ENCODE data around the gene HPSE2. TPM values are rescaled to one million over a fixed set of nuclear protein-coding genes. Genes with fewer than 3 reads are reported as not detected.

The HPSE2 gene
- total and polyA plus RNA-seq, 7 donors: under 0.01 to 11.8 (median 4.8) TPM

DNA sequence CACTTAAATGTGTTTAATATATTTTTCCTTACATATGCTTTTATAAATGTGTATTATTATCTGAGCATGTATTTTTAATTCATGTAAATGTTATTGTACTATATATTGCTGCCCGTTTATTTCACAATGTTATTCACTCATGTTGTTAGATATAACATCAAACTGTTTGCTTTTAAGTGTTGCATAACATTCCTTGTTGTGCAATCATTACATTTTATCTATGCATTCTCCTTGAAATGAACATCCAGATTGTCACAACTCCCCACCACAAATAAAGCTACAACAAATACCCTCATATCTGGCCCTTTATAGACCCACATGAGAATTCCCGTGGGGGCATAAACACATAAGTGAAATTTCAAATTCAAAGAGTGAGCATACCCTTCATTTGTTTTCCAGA is 264.2 kb downstream of the HPSE2 start:
- Histone ChIP-seq H3K4me3 (no peak overlapping the region), H3K36me3 (no peaks in the 10 kb centered on the region), H3K9me3 (no peaks in the 10 kb centered on the region), H3K27me3 (no peaks in the 10 kb centered on the region), H3K4me1 (no peaks in the 10 kb centered on the region), H3K27ac (no peak overlapping the region)
- 28 to 66% methylated on average over 2 of the region's 2 CpGs for WGBS, 2 donors
- intact Hi-C loops (cut with DNase I): no loop called here
- TF ChIP-seq POLR2A (IDR thresholded peaks at IDR 0.05): no peak
- TF ChIP-seq, protein P1, sequence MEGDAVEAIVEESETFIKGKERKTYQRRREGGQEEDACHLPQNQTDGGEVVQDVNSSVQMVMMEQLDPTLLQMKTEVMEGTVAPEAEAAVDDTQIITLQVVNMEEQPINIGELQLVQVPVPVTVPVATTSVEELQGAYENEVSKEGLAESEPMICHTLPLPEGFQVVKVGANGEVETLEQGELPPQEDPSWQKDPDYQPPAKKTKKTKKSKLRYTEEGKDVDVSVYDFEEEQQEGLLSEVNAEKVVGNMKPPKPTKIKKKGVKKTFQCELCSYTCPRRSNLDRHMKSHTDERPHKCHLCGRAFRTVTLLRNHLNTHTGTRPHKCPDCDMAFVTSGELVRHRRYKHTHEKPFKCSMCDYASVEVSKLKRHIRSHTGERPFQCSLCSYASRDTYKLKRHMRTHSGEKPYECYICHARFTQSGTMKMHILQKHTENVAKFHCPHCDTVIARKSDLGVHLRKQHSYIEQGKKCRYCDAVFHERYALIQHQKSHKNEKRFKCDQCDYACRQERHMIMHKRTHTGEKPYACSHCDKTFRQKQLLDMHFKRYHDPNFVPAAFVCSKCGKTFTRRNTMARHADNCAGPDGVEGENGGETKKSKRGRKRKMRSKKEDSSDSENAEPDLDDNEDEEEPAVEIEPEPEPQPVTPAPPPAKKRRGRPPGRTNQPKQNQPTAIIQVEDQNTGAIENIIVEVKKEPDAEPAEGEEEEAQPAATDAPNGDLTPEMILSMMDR (IDR thresholded peaks at IDR 0.05): no peak
- DNase-seq: no peak

DNA sequence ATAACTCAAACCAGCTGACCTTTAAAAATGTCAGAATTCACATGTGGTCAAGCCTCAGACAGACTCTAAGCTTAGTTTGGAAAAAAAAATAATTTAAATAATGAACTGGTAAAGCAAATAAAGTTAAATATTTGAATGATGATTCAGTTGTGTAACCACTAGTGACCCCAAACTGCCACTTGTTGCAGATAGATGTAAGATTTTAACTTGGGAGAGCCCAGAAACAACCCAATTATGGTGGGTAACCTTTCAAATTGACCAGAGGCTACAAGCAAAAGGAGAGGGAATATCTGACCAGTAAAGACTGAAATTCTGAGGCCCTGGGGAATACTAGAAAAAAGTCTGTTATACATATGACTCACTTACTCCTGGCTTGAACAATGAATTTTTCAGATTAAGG is 268.1 kb downstream of the HPSE2 start:
- Histone ChIP-seq H3K4me3 (no peak overlapping the region), H3K36me3 (no peaks in the 10 kb centered on the region), H3K27ac (peak overlapping the region in 1 of 4 donors; percentile 37), H3K4me1 (no peaks in the 10 kb centered on the region), H3K27me3 (no peaks in the 10 kb centered on the region), H3K9me3 (no peaks in the 10 kb centered on the region)
- intact Hi-C loops (cut with DNase I): no loop called here
- TF ChIP-seq, protein P1 (IDR thresholded peaks at IDR 0.05): no peak
- TF ChIP-seq POLR2AphosphoS5 (IDR thresholded peaks at IDR 0.05) (no peak), EP300 (IDR thresholded peaks at IDR 0.05) (no peak), POLR2A (IDR thresholded peaks at IDR 0.05) (no peak)
- DNase-seq: no peak

DNA sequence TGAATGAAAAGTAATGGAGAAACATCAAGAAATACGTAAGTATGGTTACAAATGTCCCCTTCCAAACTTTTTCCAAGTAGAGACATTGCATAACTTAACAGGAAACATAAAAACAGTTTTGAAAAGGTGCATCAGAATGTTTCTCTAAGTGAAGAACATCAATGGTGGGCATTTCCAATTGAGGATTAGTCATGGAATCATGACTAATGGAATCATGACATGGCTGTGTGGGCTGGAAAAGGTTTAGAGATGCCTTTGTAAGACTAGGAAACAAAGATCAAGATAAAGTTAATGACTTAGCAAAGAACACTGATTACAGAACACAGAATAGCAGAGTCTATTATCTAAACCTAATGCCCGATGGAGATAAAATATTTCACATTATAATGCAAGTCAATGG is 272.0 kb downstream of the HPSE2 start:
- Histone ChIP-seq H3K27me3 (no peaks in the 10 kb centered on the region), H3K36me3 (no peaks in the 10 kb centered on the region), H3K4me3 (no peak overlapping the region), H3K4me1 (peaks cover 0 to 18% (median 12%) of the 10 kb centered on the region in 4 donors), H3K27ac (no peak overlapping the region), H3K9me3 (no peaks in the 10 kb centered on the region)
- TF ChIP-seq POLR2A (IDR thresholded peaks at IDR 0.05) (no peak), EP300 (IDR thresholded peaks at IDR 0.05) (no peak), POLR2AphosphoS5 (IDR thresholded peaks at IDR 0.05) (no peak)
- TF ChIP-seq, protein P1 (IDR thresholded peaks at IDR 0.05): no peak
- intact Hi-C loops (cut with DNase I): no loop called here
- no peak for DNase-seq
- WGBS, 2 donors: 74 to 86% methylated on average over 2 of the region's 2 CpGs

DNA sequence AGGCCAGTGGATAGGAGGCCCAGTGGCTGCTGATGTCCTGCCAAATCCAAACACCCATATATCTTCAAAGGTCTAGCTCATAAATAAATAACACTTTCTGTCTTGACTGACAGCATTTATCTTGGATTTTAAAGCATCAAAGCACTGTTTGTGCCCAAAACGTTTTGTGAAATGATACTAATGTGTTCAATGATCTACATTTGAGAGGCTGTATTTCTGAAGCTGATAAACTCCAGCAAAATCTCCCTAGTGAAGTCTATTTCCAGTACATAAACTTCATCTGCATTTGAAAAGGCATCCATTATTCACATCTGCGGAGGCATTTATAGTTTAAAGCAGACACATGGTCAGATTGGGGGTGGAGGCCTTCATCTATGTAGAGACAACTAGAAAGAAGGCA is 276.3 kb downstream of the HPSE2 start:
- TF ChIP-seq POLR2A (IDR thresholded peaks at IDR 0.05) (no peak), POLR2AphosphoS5 (IDR thresholded peaks at IDR 0.05) (no peak), EP300 (IDR thresholded peaks at IDR 0.05) (no peak)
- TF ChIP-seq, protein P1 (IDR thresholded peaks at IDR 0.05): no peak
- Histone ChIP-seq H3K4me3 (no peak overlapping the region), H3K27me3 (no peaks in the 10 kb centered on the region), H3K9me3 (no peaks in the 10 kb centered on the region), H3K27ac (peak overlapping the region; percentile 4 to 65 (median 23)), H3K4me1 (peaks cover 0 to 42% (median 32%) of the 10 kb centered on the region in 4 donors), H3K36me3 (no peaks in the 10 kb centered on the region)
- intact Hi-C loops (cut with DNase I): no loop called here
- no peak for DNase-seq
- WGBS, 2 donors: 29 to 40% methylated on average over 2 of the region's 2 CpGs

DNA sequence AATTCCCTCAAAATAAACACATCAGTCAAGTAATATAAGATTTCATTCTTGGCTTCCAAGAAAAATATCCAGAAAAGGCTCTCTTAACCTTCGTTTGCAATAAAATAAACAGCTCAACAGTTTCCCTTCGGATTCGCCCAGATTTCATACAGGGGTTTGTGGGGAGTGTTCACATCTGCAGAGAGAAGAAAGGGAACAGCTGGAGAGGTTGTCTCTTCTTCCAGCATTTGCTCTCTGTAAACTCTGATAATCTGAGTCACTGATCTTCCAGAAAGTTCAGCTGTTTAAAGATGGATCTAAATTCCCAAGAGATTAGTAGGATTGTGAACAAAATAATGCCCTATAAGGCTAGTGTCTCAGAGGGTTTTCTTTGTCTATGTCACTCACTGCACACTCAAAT is 277.9 kb downstream of the HPSE2 start:
- no peak for DNase-seq
- WGBS, 2 donors: 65 to 69% methylated on average over 3 of the region's 3 CpGs
- H3K36me3 ChIP-seq: no peaks in the 10 kb centered on the region
- intact Hi-C loops (cut with DNase I): no loop called here
- peak overlapping the region in 2 of 4 donors; percentile 22 to 68 for H3K27ac ChIP-seq
- H3K4me3 ChIP-seq: no peak overlapping the region
- no peaks in the 10 kb centered on the region for H3K27me3 ChIP-seq
- no peaks in the 10 kb centered on the region for H3K9me3 ChIP-seq
- TF ChIP-seq POLR2A (IDR thresholded peaks at IDR 0.05): no peak
- TF ChIP-seq EP300 (IDR thresholded peaks at IDR 0.05): no peak
- TF ChIP-seq, protein P1 (IDR thresholded peaks at IDR 0.05): no peak
- TF ChIP-seq POLR2AphosphoS5 (IDR thresholded peaks at IDR 0.05): no peak
- H3K4me1 ChIP-seq: peaks cover 0 to 42% (median 32%) of the 10 kb centered on the region in 4 donors

All from sigmoid colon (tissue), 7 donors.